HG03521 (cell line): Measurements from ENCODE around the gene CCNL2.
"Not testable (repeated sequence)": the region's sequence is repeated elsewhere in the genome, so short reads cannot be mapped to it uniquely, and the experiment has no call there.

Experiments used
- ATAC-seq: cut with Tn5 transposase; IDR thresholded peaks from one replicate; pipeline ENCODE4 v1.9.1; 2021; ENCODE audit warnings: mild to moderate bottlenecking, moderate library complexity; ENCODE audit not compliant: unreplicated experiment

The CCNL2 gene

DNA sequence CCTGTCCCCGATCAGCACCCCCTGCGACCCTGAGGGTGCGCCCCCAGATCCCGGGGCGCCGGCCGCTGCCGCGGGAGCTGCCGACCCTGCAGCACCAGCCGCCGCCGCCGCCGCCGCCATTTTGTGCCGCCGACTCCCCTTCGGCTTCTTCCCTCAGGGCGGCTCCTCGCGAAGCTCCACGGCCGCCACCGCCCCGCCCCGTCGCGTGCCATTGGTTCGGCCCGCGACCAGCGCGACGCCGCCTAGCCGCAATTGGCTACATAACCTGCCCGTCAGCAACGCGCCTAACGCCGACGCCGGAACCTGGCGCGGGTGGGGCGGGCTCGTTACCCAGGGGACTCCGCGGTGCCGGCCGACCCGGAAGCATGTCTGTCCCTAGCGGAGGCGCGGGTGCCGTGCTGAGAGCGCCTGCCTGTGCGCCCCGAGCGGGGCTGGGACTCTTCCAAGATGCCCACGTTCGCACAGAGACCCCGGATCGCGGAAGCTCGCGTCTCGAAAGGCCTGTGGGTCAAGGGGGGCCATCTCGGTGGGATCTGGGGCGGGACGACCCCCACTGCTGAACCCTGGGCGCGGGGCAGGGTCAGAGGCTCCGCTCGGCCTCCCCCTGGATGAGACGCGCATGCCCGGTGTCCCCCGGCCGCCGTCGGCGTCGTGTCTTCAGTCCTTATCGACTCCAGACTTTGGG, at the start of gene CCNL2:
TSS of gene CCNL2 (minus strand) at position 149 of the 685 bp plus-strand sequence. CDS start at position 120, 29 bp downstream.
- peak; percentile 93 for ATAC-seq

GRCh38 chr1:1446631-1447030, 47.5 kb upstream of the CCNL2 start:
- ATAC-seq = not testable (repeated sequence)

DNA sequence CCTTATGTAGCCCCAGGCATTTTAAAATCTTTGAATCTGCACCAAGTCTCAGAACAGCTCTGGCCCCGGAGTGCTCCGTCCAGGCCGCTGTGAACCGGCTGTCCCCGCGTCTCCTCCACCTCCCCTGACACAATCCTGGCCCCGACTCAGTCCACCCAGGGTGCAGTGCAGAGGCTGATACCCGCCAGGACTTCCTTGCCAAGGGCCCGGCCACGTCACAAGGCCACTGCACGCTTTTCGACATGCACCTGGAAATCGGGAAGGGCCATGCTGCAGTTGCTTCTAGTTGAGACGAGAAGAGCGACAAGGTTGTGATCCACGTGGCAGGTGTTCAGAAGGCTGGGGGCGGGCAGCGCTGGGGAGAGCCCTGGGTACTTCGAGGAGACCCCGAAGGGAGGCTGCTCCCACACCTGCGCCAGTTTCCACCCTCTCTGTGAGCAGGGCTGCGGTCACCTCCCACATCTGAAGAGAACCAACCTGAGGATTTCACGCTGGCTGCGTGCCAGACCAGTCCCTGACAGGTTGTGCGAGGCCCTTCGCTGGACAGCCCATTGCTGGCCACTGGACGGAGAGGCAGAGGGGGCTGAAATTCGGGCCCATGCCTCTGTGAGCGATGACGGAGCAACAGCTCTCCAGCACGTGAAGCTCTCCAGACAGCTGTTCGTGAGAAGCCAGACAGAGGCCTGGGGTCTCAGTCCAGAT, 43.1 kb upstream of the CCNL2 start:
- ATAC-seq = no peak

DNA sequence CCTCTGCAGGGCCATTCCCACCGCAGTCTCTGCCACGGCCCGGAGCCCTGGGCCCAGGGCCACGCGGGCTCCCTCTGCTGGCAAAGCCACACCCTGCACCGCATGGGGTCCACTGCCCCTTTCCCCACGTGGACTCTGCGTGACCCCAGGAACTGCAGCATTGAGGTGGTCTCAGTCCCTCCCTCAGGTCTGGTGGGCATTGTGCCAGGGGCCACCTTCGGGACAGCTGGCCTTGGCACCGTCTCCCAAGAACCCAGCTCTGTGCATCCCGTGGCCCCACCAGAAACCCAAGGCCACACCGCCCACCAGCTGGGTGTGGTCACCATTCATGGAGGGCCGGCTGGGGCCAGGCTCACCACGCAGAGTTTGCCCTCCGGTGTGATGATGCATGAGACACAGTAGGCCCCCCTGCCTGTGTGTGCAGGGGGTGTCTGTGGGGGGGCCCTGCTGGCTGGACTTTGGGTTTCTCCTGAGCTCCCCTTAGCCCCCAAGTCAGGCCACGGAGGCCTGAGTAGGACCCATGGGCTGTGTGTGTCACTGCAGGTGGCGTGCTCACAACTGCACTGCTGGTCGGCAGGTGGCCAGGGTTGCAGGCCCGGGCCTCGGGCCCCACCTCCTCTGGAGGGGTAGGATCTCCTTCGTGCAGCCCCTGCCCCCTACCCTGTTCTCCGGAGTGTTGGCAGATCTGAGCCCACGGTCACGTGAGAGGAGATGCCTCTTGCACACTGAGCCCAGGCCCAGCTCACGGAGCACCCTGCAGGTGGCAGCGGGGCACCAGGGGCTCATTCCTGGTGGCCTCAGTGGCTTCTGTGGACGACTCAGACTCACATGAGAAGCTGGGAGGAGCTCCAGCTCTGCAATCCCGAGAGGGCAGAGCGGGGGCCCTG, 42.1 kb upstream of the CCNL2 start:
- no peak for ATAC-seq

GRCh38 chr1:1440262-1441001, 41.3 kb upstream of the CCNL2 start:
- no peak for ATAC-seq

DNA sequence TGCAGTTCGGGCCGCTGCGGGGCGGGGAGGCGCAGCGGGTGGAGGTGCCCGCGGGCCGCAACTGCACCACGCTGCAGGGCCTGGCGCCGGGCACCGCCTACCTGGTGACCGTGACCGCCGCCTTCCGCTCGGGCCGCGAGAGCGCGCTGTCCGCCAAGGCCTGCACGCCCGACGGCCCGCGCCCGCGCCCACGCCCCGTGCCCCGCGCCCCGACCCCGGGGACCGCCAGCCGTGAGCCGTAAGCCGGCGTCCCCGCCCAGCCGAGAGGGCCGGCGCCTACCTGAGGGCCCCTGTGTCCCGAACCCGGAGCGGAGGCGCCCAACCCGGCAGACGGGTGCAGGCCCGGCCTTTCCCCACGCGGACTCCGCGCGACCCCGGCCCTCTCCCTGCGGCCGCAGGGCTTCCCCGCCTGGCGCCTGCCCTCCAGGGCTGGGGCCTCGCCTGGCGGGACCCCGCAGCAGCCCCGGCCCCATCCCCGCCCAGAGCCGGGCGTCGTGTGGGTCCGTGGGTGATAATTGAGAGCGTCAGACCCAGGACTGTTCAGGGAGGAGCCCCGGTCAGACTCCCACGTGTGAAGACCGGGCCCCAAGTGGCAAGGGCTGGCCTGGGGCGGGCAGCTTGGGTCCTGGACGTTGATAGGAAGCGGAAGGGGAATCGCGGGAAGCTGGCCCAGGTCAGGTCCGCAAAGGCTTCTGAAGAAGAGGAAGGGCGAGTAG, 40.6 kb upstream of the CCNL2 start:
- ATAC-seq = no peak

DNA sequence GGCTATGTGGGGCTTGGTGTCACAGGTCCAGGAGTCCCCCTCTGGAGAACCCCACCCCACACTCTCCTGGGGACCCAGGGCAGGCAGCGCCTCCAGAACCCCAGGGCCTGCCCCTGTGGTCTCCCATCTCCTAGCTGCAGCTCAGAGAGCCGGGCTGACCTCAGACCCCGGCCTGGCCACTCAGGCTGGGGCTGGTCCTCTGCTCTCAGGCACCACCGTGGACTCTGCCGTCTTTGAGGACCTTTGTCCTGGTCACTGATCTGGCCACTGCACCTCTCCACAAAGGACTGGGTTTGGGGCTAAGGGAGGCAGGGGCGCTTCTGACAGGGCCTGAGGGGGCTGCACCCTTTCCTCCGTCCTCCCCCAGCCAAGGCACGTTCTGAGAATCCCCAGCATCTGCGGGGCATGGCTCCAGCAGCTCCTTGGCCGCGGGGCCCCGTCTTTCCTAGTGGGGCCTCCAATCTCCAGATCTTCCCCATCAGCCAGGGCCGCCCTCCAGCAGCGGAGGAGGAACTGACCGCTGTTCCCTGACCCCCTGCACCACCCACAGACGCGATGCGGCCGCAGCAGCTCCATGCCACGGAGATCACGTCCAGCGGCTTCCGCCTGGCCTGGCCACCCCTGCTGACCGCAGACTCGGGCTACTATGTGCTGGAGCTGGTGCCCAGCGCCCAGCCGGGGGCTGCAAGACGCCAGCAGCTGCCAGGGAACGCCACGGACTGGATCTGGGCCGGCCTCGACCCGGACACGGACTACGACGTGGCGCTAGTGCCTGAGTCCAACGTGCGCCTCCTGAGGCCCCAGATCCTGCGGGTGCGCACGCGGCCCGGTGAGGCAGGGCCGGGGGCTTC, 39.6 kb upstream of the CCNL2 start:
- no peak for ATAC-seq

DNA sequence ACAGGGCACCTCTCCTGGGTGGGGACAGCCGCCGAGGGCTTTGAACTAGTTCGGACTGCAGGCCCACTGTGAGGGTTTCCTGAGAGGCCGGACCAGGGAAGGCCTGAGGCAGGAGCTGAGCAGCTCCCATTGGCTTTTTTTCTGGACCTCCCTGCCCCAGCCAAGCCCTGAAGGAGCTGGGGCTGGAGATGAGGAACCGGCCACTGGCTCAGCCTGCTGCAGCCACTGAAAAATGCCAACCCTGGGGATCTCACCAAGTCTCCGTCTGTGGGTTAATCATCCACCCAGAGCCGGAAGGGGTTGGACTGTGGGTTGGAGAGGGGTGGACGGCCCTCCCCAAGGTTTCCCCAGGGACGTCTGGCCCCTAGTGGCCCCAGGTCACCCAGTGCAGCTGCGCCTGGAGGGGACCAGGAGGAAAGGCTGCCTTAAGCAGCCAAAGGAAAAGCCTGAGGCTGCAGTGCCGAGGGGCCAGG, 38.8 kb upstream of the CCNL2 start:
- peak; percentile 42 for ATAC-seq

DNA sequence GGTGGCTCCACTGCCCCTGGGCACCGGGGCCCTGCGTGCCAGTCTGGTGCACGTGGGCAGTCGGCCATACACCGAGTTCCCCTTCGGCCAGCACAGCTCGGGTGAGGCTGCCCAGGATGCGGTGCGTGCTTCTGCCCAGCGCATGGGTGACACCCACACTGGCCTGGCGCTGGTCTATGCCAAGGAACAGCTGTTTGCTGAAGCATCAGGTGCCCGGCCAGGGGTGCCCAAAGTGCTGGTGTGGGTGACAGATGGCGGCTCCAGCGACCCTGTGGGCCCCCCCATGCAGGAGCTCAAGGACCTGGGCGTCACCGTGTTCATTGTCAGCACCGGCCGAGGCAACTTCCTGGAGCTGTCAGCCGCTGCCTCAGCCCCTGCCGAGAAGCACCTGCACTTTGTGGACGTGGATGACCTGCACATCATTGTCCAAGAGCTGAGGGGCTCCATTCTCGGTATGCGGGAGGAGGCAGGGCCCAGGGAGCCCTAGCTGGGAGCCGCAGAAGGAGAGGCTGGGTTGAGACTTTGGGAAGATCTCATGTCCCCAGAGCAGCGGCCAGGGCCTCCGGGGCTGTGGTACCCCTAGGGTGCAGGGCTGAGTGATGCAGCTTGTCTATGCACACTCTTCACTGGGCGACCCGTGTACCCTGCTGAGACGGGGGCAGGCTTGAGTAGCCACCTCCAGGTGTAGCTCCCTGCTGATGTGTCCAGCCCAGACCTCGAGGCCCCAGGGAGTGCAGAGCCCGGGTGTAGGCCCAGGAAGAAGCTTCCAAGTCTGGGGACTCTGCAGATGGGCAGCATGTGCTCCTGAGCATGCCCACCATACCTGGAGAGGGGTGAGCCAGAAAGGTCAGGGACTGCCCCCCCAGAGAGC, 38.1 kb upstream of the CCNL2 start:
- no peak for ATAC-seq

DNA sequence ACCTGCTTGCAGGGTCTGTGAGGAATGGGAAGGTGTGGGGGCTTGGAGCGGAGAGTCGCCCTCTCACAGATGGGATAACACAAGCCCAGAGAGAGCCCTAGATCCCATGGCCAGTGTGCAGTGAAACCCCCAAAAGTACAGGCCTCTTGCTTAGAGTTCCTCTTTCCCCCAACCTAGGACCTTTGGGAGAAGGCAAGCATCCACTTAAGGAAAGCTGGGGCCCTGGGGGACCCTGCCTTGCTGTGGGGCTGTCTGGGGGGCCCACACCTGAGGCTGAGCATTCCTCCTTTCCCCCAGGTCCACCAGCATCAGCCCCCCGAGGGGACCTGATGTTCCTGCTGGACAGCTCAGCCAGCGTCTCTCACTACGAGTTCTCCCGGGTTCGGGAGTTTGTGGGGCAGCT, 37.5 kb upstream of the CCNL2 start:
- no peak for ATAC-seq

DNA sequence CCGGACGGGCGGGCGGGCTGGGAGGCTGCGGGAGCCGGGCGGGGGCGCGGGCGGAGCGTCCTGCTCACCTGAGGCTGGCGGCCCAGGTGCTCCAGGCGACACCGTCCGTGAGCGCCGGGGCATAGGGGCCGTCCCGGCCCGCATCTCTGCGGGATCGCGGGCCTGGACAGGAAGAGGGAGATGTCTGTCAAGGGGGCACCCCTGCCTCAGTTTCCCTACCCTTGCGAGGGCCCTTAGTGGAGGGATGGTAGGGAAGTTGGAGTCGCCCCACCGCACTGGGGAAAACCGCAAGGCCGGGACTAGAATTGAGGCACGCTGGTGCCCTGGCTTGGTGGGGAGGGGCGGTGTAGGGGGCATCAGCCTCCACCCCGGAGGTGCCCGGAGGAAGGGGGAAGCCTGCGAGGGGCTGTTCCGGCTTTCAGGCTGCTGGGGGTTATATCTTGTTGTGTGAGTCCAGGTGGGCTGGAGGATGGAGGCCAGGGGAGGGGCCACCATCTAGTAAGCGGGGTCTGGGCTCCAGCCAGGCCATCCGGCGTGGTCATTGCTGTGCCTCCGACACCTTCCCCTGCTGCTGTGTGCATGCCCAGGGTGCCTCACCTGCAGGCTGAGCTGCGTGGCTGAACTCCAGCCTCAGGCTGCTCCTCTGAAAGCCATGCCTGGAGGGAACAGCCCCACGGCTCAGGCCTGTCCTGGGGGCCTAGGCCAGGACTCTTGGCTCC, 36.9 kb upstream of the CCNL2 start:
- no peak for ATAC-seq

DNA sequence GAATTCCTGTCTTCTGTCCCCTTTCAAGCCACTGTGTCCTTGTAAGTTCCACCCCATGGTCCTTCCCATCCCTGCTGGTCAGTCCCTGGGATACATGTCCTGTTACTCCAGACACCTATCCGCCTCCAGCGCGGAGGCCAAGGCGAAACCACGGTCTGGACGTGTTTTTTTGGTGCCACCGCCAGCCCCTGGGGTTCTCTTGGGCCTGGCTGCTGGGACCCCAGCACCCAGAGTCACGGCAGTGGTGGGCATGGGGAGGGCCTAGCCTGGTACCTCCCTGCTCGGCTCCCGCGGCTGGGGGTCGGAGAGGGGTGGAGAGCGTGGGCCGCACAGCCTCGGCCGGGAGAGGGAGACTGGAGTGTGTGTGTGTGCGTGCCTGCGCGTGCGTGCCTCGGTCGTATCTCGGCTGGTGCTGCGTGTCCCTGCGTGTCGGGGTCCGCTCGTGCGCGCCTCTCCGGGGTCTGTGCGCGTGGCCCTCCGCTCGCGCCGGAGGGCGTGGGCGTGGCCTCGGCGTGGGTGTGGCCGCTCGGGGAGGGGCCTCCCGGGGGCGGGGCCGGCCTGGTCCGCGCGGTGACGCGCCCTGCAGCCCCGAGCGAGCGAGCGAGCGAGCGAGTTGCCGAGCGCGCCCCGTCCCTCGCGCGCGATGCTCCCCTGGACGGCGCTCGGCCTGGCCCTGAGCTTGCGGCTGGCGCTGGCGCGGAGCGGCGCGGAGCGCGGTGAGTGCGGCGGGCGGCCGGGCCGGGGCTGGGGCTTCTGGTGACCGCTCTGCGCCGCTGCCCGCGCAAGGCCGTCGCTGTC, 36.2 kb upstream of the CCNL2 start, which contains the start of gene VWA1:
TSS of gene VWA1 (plus strand) at position 585 of the 798 bp plus-strand sequence. CDS start at position 644, 59 bp downstream.
- ATAC-seq = no peak

GRCh38 chr1:1434824-1435105, 35.6 kb upstream of the CCNL2 start:
- ATAC-seq = no peak

- no peak for ATAC-seq
These were observed 35.1 kb upstream of the CCNL2 start for GRCh38 chr1:1434131-1434823.

GRCh38 chr1:1433804-1434130, 34.6 kb upstream of the CCNL2 start:
- ATAC-seq = no peak
